Bronchial epithelial cell (primary cell): ENCODE data around the gene EPSTI1. TPM values are rescaled to one million over a fixed set of nuclear protein-coding genes. Genes with fewer than 3 reads are reported as not detected.

Source experiments
- DNase-seq: peaks from one replicate; pipeline ENCODE4 v3.0.0-alpha.2; 2010; ENCODE audit warnings: low read depth
- FAIRE-seq: peaks from 2 replicates; lab custom pipeline; 2011; peaks lifted over from hg19 to GRCh38; lab: Jason Lieb, UNC
- H3K27me3 ChIP-seq: 2 replicates; pipeline ENCODE4 v1.5.1; 2011; ENCODE audit warnings: low read length; ENCODE audit not compliant: control insufficient read depth, insufficient read depth
- H3K36me3 ChIP-seq: 2 replicates; pipeline ENCODE4 v1.5.1; 2011; ENCODE audit warnings: low read length; ENCODE audit not compliant: control insufficient read depth, insufficient read depth
- H3K4me3 ChIP-seq: 2 replicates; pipeline ENCODE4 v1.5.1; 2011; ENCODE audit warnings: mild to moderate bottlenecking, low read depth, low read length, control low read depth
- CTCF ChIP-seq: IDR thresholded peaks from 2 replicates; pipeline ENCODE4 v1.5.1; 2011; ENCODE audit warnings: mild to moderate bottlenecking, moderate library complexity, low read length, control low read depth, inconsistent platforms; ENCODE audit not compliant: insufficient read depth, severe bottlenecking
- total RNA-seq: library from RNA; depleted of rRNA; stranded (reverse); fragments of >200 nt; gene quantifications from 2 replicates; pipeline ENCODE4 v1.2.1, GENCODE V29; 2014

Gene EPSTI1
- total RNA-seq, 1 donor from 2014 or later, result 0.53 TPM

DNA sequence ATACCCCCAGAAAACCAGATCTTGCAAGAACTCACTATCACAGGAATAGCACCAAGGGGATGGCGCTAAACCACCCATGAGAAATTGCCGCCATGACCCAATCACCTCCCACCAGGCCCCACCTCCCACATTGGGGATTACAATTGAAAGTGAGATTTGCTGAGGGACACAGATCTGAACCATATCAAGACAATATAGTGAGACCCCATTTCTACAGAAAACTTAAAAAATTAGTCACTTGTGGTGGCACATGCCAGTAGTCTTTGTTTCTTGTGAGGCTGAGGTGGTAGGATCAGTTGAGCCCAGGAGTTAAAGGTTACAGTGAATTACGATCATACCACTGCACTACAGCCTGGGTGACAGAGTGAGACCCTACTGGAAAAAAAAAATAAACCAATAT, 41.0 kb upstream of the EPSTI1 start:
- FAIRE-seq (no peak), DNase-seq (no peak)

GRCh38 chr13:43031881-43032280, 39.8 kb upstream of the EPSTI1 start:
- H3K4me3 ChIP-seq, result no peak overlapping the region
- no peaks in the 10 kb centered on the region for H3K36me3 ChIP-seq
- no peak for TF ChIP-seq CTCF
- FAIRE-seq, result no peak
- DNase-seq, result no peak
- H3K27me3 ChIP-seq, result no peaks in the 10 kb centered on the region

More for the DNA sequence above, 41.0 kb upstream of the EPSTI1 start:
- Histone ChIP-seq H3K4me3 (no peak overlapping the region), H3K27me3 (no peaks in the 10 kb centered on the region), H3K36me3 (no peaks in the 10 kb centered on the region)
- TF ChIP-seq CTCF, result no peak

- TF ChIP-seq CTCF, result no peak
- H3K36me3 ChIP-seq, result no peaks in the 10 kb centered on the region
- FAIRE-seq (no peak), DNase-seq (no peak)
- H3K27me3 ChIP-seq, result no peaks in the 10 kb centered on the region
- H3K4me3 ChIP-seq, result no peak overlapping the region
Measured at GRCh38 chr13:43030548-43030947, 38.5 kb upstream of the EPSTI1 start.

DNA sequence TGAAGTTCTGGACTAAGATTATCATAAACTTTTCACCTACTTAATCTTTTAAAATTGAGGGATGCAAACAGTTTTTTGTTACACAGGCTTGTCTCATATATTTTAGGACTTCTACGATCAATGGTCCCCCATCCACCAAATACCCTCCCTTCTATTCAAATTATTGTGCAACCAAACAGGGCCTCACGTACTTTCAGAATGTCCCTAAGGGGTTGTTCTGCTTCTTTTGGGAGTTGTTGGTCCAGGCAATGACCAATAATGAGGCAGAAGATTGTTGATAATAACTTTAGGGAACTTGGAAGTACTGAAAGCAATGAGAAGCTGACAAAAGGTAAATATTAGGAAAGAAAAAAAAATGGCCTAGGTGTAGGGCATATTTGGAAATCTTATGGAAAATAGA, 34.2 kb upstream of the EPSTI1 start:
- no peak for TF ChIP-seq CTCF
- no peak for FAIRE-seq
- DNase-seq, result no peak
- Histone ChIP-seq H3K27me3 (no peaks in the 10 kb centered on the region), H3K4me3 (no peak overlapping the region), H3K36me3 (no peaks in the 10 kb centered on the region)

DNA sequence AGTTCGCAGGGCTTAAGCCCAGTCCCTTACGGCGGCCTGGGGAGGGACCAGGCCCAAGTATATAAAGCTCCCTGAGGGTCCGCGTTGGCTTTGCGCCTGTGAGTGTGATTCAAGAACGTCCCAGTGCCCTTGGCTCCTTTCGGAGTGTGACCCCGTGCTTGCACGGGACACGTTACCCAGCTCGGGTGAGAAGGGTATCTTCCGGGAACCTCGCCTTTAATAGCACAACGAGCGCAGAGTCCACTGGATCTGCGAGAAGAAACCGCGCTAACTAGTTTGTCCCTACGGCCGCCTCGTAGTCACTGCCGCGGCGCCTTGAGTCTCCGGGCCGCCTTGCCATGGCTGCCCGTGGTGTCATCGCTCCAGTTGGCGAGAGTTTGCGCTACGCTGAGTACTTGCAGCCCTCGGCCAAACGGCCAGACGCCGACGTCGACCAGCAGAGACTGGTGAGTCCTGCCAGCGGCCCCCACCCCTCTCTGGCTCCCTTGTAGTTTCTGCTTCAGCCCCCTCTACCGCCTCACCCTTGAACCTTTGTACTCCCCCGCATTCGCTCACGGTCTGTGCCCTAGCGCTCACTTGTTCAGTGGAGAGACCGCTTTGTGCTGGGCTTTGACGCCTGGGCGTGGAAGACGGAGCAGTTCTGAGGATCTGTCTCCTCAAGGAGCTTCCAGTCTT, 31.4 kb upstream of the EPSTI1 start, which contains the start of gene DNAJC15:
Gene DNAJC15, plus strand, starts transcription at position 298 of the 675 bp plus-strand sequence. Its CDS starts 41 bp downstream, at position 339.
- no peaks in the 10 kb centered on the region for H3K36me3 ChIP-seq
- no peaks in the 10 kb centered on the region for H3K27me3 ChIP-seq
- H3K4me3 ChIP-seq, result peak within 1 kb of the TSS; percentile 53
- no peak for FAIRE-seq
- peak; percentile 55 for DNase-seq
- TF ChIP-seq CTCF, result no peak

GRCh38 chr13:43022934-43023288, 30.9 kb upstream of the EPSTI1 start:
- no peaks in the 10 kb centered on the region for H3K27me3 ChIP-seq
- no peaks in the 10 kb centered on the region for H3K36me3 ChIP-seq
- no peak for FAIRE-seq
- no peak for DNase-seq
- peak overlapping the region; percentile 53 for H3K4me3 ChIP-seq
- no peak for TF ChIP-seq CTCF
